HG03045 (cell line): ENCODE measurements around the gene MAD2L1.
A peak's percentile ranks its signal among the peaks of the same experiment; 100 is the strongest.

Experiments
- ATAC-seq: cut with Tn5 transposase; IDR thresholded peaks from one replicate; pipeline ENCODE4 v1.9.1; 2021; ENCODE audit warnings: mild to moderate bottlenecking, moderate library complexity; ENCODE audit not compliant: unreplicated experiment

The MAD2L1 gene

DNA sequence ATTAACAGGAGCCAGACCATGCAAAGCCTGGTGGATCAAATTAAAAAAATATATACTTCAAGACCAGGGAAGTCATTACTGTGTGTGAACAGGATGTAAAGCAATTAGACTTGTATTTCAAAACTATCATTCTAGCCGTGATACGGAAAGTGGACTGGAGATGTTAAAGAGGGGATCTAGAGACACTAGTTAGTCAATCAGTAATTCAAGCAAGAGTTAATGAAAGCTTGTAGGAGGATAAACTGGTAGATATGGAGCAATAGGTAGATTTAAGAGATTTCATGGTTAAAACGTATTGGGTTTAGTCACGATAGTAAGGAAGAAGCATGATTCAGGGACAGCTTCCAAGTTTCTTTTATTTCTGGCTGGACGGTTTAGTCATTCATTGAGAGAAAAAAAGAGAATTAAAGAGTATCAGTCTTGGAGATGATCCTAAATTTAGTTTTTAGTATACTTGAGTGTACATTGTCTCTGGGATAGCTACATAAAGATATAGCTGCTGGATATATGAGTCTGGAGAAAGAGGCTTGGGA, 3.9 kb downstream of the MAD2L1 start:
- no peak for ATAC-seq

DNA sequence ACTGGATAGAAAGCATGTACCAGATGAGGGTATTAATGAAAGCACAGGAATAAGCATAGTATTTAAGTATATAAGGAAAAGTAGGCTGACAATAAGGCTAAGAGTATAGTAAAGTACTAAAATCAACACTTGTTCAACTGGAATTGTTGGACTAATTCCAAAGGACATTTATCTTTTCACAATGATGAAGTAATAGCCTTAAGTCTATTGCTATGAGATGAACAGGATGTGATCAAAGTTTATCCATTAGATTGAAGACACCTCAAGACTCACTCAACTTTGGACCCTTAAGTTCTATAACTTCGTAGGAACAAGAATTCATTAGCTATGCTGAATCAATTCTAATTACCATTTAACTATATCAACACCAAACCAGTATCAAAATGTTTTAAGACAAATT, 7.6 kb downstream of the MAD2L1 start:
- no peak for ATAC-seq

DNA sequence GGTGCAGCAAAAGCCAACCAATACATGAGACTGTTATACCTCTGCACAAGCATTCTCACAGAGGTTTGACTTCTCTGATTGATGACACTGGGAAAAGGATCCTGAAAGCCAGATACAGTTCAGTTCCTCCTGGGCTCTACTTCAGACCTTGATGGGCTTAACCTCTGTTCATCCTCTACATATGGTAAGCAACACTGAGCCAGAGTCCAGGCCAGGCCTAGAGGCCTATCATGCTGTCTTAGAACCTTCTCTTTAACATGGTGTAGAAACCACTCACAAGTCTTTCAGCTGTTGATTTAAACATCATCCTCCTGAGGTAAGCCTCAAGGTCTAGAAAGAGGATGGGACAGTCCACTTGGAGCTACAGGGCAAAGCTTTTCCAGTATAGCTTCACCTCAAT, 9.2 kb downstream of the MAD2L1 start:
- ATAC-seq: no peak

DNA sequence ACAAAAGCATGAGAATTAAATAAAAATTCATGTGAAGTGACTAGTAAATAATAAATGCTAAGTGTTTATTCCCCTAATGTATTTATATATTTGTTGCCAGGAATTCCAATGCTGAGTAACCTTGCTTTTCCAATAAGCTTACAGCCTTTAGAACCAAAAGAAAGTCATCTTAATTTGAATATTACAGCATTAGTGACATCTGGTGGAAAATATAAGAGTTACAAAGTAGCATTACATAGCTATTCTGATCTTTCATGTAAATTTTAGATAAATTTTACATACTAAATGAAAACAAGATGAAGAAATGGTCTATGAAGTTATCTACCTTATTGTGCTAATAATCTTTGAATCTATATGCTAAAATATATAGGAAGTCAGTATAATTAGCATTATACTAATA, 10.4 kb downstream of the MAD2L1 start:
- ATAC-seq: no peak

DNA sequence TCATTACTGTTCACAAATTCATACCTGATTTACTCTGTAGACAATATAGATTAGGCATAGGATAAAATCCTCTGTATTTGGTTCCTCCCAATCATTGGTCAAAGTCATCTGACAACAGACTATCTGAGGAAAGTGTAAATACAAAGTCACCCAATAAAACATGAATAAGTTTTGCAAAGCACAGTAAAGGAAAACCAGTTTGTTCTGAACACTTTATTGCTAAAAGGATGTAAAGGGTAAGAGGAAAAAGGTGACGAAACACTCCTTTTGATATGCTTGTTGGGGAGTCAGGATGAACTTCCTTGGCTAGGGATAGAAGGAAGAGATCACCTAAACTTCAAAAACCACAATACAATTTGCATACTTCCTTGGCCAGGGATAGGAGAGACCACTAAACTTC, 10.9 kb downstream of the MAD2L1 start:
- no peak for ATAC-seq

DNA sequence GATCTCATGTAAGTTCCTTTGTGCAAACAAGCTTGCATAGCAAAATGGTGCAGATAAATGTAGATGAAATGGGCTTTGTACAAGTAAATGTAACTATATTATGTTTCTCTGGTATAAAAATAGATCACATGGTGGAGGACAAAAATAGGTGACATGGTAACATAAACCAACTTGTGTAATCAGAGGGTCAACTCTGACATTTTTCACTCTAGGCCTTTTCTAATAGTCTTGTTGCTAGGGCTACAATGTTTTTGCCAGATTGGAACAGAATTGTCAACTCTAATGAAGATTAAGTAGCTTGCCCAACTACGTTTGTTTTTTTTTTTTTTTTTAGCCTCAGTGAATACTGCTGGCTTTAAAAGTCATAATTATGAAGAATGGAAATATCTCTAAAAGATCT, 11.5 kb downstream of the MAD2L1 start:
- ATAC-seq: no peak

DNA sequence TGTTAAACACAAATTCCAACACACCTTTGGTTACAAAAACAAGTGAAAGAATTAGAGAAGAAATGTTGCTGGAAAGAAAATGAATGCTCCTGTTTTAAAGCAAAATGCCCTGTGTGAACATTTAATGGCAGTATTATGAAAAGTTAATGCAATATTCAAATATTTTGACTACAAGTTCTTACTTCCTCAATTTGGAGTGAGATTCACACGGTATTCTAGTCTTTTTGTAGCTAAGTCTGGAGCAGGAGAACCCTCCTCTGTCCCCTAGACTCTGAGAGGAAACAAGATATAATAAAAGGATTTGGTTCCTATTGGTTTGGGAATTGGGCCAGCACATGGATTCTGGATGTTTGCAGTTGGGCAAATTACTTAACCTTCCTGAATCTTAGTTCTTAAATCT, 12.7 kb downstream of the MAD2L1 start:
- no peak for ATAC-seq

DNA sequence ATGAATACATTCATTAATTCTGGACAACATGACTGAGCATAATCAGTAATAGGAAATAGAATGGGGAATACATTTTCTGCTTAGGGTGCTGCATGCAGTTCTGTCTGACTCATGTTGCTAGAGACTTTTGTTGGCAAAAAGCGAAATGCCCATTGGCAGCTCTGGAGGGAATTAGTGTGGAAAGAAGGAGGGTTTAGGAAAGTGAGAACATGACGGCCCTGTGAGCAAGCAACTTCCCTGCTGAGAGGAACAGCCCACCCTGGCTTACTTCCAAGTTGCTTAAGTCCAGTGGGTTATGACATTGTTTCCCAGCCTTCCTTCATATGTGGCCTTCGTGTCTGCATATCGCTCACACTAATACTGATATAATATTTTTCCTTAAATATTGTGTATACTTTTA, 13.8 kb downstream of the MAD2L1 start:
- no peak for ATAC-seq

DNA sequence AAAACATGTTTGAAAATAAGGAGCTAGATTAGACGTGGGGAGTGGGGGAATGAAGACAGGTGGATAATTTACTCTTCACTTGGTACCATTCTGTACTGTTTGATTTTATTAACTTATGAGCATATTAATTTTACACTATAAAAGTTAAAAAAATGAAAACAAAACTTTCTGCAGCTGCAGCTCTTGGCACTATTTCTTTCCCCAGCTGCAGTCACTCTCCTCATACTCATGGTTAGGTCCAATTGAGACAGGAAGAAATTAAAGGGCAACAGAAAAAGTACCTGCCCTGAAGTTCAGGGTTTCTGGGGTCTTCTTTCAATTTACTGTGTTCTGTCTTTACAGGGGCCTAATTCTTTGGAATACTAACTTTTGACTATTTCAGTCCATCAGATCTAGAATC, 15.4 kb downstream of the MAD2L1 start:
- no peak for ATAC-seq

DNA sequence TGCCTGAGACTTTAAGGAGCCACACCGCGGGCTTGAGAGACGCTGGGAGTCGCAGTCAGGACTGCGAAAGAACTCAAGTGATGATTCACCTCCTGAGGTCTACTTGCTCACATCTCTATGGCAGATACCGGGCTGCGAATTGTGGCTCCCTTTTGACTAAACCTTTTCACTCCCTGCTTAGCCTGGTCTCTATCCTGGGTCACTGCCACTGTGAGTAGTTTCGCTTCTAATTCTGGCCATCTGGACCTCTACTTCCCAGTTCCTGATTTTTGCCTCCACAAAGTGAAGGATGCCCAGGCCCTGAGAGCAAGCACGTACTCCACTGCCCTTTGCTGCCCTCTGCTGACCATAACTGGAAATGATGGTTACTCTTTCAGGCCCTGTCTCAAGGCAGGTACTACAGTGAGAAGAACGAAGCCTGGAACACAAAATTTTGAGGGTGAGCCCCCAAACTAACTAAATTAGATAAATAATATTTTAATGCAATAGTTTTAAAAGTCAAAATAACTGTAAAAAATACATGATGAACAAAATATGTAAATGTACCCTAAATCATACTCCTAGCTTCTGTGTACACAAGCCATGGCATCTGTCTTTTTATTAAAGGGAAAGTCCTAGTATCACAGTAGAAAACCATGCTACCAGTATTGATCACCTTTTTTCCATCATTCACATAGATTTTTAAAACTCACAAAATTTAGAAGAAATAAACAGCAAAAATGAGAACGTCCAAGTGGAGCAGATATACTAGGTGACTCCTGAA, 16.7 kb downstream of the MAD2L1 start:
- peak; percentile 95 for ATAC-seq

DNA sequence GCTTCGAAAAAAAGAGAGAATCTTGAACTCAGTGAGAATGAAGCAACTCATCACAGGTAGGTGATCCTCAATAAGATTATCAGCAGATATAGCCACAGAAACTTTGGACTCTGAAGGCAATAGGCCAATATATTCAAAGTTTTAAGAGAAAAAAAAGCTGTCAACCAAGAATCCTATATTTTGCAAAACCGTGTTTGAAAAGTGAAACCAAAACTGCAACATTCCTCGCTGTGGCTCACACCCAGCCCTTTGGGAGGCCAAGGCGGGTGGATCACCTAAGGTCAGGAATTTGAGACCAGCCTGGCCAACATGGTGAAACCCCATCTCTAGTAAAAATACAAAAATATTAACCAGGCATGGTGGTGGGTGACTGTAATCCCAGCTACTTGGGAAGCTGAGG, 22.8 kb downstream of the MAD2L1 start:
- no peak for ATAC-seq

DNA sequence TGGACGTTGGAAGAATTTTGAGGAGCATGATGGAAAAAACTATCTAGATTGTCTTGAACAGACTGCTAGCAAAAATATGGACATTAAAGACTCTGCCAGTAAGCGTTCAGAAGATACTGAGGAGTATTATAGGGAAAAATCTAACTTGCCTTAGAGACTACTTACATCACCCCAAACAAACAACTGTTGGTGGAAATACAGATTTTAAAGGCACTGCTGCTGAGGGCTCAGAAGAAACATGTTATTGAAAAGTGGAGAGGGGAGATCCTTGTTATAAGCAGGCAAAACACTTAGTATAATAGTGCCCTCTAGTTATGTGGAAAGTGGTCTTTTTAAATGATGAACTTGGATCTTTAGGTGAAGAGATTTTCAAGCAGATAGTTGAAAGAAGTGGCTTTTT, 29.2 kb downstream of the MAD2L1 start:
- no peak for ATAC-seq

DNA sequence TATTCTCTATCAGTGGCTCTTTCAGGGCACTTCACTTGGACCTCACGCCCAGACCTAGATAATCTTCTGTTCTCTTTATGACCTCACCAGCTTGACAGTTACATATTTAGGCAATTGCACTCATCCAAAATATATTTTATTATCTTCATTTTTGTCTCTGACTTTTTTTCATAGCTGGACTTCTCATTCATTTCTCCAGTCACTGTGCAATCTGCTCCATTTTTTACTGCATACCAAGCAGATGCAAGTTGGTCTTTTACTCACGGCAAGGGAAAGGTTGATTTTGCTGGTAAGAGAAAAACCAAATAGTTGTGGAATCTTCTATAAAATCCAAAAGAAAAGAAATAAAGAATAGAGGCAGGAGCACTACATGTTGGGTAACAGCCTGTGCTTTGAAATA, 31.7 kb downstream of the MAD2L1 start:
- ATAC-seq: no peak

DNA sequence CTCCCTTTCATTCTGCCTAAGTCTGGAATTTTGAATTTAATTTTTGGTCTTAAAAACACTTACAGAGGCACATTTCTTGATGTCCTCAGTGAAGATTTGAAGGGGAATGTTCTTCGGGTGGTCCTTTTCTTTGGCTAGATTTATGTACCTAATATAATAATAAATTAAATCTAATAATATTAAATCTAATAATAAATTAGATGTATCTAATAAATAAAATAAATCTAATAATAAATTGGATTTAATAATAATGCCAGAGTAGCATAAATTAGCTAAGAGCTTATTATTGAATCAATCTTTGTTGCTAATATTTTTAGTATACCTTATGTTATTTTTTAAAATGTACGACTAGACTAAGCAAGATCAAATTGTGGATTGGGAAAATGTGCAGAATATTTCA, 39.8 kb downstream of the MAD2L1 start:
- ATAC-seq: no peak

DNA sequence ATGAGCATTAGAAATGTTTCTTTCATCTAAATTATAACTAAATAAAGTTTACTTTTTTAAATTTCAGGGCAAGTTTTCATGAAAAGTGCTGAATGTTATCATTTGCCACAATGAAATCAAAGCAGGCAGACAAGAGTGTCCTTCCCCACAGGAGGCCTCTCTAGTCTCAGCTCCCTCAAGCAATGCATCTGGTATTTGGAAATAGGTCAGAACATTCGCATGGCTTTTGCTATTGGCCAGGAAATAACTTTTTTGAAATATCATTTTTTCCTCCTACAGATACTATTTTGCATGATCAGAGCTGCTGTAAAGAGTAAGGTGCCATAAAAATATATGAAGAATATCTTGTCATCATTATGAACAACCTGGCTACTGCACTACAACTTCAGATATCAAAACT, 41.1 kb downstream of the MAD2L1 start:
- ATAC-seq: no peak

DNA sequence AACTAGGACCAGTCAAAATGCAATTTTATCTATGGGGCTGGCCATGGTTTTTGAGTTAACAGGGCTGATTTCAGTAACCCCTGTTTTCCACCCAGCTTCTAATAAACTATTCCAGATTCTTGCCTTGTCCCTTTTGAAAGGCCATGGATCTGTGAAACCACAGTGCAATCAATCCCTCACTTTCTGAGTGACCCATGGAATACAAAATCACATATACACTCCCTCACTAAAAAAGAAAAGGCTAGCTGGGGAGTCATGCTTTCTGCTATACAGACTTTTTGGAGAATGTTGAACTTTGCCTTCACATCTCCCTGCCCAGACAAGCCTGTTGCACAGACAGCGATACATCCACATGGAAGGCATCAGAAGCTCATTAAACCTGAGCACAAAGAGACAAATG, 47.9 kb downstream of the MAD2L1 start:
- no peak for ATAC-seq

DNA sequence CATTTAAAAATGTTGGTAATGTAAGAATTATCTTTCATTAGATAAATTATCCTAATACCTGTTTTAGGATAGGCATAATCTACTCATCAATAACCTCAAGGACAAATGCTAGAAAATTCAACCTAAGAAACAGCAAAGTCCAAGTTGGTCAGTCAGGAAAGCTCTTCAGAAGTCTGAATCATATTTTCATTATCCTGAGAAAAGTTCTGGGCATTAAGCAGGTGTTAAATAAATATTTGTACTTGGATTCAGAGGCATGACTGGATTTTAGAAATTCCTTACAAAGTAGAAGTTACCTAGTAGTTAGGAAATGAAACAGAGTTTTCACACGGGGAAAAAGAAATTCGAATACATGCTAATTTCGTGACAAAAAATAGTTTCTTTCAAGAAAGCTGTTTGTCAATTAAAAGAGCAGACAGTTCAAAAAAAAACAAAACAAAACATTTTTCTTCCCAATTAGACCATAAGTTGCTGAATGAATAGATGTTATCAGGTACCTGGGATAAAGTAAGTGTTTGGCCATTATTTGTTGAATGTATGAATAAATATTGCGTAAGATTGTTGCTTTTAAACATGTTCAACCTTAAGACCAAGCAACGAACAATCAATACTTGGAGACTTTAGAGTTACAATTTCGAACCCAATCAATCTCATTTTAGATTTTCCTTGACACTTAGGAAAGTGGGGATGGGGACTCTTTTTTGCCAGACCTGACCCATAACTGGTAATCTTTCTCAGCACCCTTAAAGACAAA, 48.5 kb downstream of the MAD2L1 start:
- no peak for ATAC-seq

DNA sequence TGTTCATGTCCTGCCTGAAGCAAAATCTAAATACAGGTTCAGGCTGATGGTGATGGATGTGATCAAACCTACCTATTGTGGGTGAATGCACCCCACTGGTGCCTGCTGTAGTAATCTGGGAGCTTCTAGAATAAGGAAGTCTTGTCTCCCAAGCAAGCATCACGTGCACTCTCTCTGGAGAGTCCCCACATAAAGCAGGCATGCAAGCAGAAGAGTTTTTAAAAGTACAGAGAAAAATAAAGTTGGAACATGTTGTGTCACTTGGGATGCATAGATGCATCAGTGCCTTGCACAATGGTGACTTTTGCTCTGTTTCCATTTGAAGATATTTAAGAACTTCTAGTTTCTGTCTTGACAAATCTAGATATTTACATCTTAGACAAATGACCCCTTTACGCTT, 54.9 kb downstream of the MAD2L1 start:
- ATAC-seq: no peak

DNA sequence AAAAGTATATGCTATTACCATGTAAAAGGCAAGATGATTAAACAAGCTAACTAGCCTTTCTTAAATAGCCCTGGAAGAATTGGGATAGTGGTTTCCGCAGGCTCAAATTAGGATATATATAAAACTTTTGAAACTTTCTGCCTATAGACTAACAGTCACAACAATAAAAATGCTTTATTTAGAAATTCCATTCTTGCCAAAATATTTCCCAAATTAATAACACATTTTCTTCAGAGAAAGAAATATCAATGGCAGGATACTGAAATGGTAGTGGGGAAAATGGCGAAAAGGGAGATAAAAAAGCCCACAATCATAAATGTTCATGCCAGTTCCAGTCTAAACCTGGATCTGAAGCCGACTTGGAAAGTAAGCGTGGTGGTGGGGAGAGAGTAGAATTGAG, 56.0 kb downstream of the MAD2L1 start:
- no peak for ATAC-seq

DNA sequence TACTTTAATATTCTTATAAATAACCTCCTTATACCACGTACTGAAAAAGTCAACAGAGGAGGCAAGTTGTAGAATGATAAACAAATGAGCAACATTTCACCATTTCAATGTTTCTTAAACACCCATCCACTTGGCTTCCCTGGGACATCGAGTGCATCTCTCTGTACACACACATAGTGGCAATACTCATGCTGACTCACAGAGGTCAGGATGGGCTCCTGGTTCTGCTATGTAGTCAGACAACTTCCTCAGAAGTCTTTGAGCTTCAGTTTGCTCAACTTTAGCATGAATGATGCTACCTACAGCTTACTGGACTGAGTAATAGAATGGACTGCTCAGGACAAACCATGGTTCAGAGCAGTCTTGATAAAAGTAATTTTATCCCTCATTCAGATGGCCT, 56.9 kb downstream of the MAD2L1 start:
- ATAC-seq: no peak

DNA sequence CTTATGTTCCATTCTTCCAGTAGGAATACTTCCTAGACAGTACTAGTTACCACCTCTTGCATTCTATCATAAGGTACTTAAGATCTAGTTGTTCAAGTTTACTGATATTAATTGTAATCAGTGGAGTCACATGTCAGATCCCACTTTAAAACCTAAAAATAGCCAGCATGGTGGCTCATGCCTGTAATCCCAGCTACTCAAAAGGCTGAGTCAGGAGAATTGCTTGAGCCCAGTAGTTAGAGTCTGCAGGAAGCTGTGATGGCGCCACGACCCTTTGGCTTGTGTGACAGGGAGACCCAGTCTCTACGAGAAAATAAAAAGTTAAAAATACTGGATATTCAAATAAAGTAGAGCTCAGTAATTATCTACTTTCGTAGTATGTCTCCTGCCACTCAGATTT, 57.7 kb downstream of the MAD2L1 start:
- ATAC-seq: no peak

DNA sequence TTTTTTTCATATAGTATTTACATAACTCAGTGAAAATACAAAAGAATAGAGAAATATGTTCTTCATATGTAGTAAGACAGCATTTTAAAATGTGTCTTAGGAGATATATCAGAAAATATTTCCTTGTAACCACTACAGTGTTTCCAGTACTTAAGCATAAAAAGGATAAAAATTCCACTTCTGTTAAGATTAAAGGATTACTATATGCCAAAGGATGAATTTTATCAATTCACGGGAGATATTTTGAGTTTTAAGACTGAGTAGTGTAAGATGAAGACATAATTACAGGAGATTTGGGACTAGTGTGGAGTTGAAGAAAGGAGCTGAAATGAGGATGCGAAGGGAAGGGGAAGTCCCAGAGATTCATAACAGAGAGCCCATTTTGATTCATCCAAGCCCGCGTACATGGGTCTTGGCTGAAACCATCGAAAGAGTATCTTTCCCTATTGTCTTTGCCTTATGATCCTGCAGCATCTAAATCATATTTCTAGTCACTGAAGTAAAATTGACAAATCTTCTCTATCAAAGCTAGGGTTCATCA, 58.7 kb downstream of the MAD2L1 start:
- ATAC-seq: no peak
